ENCODE measurements around the gene TRMT112. TPM values are rescaled to one million over a fixed set of nuclear protein-coding genes. Genes with fewer than 3 reads are reported as not detected.

Gene TRMT112
- total RNA-seq = 177 and 342 TPM in 2 replicates

GRCh38 chr11:64317325-64317960 is at the start of gene TRMT112:
TSS of gene TRMT112 (minus strand) at chr11:64317559. CDS start at chr11:64317526, 33 bp downstream.

GRCh38 chr11:64358907-64359711 is 41.8 kb upstream of the TRMT112 start, which contains the start of gene RPS6KA4:
TSS of gene RPS6KA4 (plus strand) at chr11:64359162. CDS start at chr11:64359236, 74 bp downstream.

GRCh38 chr11:64339754-64340408 is 22.5 kb upstream of the TRMT112 start, which contains the start of gene CCDC88B:
TSS of gene CCDC88B (plus strand) at chr11:64340204. CDS start at chr11:64340267, 63 bp downstream.

GRCh38 chr11:64317961-64318765 is 804 bp upstream of the TRMT112 start, which contains the start of gene PRDX5:
TSS of gene PRDX5 (plus strand) at chr11:64318121. CDS start at chr11:64318216, 95 bp downstream.

GRCh38 chr11:64305075-64305690 is 12.2 kb downstream of the TRMT112 start, which contains the start of gene ESRRA:
TSS of gene ESRRA (plus strand) at chr11:64305524. CDS start at chr11:64307180, 1,656 bp downstream.

GRCh38 chr11:64299847-64300648 is 17.3 kb downstream of the TRMT112 start, which contains the start of gene CATSPERZ:
TSS of gene CATSPERZ (plus strand) at chr11:64300358. CDS start at chr11:64300411, 53 bp downstream.

GRCh38 chr11:64291262-64291751 is 26.1 kb downstream of the TRMT112 start, which contains the start of gene KCNK4:
TSS of gene KCNK4 (plus strand) at chr11:64291302. CDS start at chr11:64293019, 1,717 bp downstream.

GRCh38 chr11:64284962-64285884 is 32.1 kb downstream of the TRMT112 start, which contains the start of gene GPR137:
TSS of gene GPR137 (plus strand) at chr11:64285848. CDS start at chr11:64286525, 677 bp downstream.

GRCh38 chr11:64284048-64284961 is 33.1 kb downstream of the TRMT112 start, which contains the start of gene BAD:
TSS of gene BAD (minus strand) at chr11:64284665. CDS start at chr11:64284368, 297 bp downstream.

Other genes starting within 250 kb of the TRMT112 start
- gene MACROD1, start 151.4 kb downstream of the TRMT112 start, total RNA-seq = 22.4 and 23.3 TPM in 2 replicates
- 119 and 132 TPM in 2 replicates for gene STIP1, start 131.4 kb downstream of the TRMT112 start, total RNA-seq
- gene FERMT3, start 110.8 kb downstream of the TRMT112 start, total RNA-seq = 1.8 and 6.0 TPM in 2 replicates
- gene TRPT1, start 91.4 kb downstream of the TRMT112 start, total RNA-seq = 28.5 and 50.6 TPM in 2 replicates
- gene NUDT22, start 91.3 kb downstream of the TRMT112 start, total RNA-seq = 62.4 and 66.0 TPM in 2 replicates
- 8.0 and 18.2 TPM in 2 replicates for gene DNAJC4, start 87.0 kb downstream of the TRMT112 start, total RNA-seq
- gene VEGFB, start 83.0 kb downstream of the TRMT112 start, total RNA-seq = 38.7 and 41.5 TPM in 2 replicates
- gene FKBP2, start 76.5 kb downstream of the TRMT112 start, total RNA-seq = 45.7 and 91.8 TPM in 2 replicates
- gene PPP1R14B, start 70.6 kb downstream of the TRMT112 start, total RNA-seq = 164 and 283 TPM in 2 replicates
- gene PLCB3, start 66.0 kb downstream of the TRMT112 start, total RNA-seq = 46.4 and 54.9 TPM in 2 replicates
- gene BAD, start 32.9 kb downstream of the TRMT112 start, total RNA-seq = 80.6 and 85.5 TPM in 2 replicates
- 11.8 and 21.2 TPM in 2 replicates for gene GPR137, start 31.7 kb downstream of the TRMT112 start, total RNA-seq
- gene KCNK4, start 26.3 kb downstream of the TRMT112 start, total RNA-seq = 0.17 TPM in 1 of 2 replicates, not detected in the other
- 0.44 and 0.66 TPM in 2 replicates for gene CATSPERZ, start 17.2 kb downstream of the TRMT112 start, total RNA-seq
- gene ESRRA, start 12.0 kb downstream of the TRMT112 start, total RNA-seq = 34.6 and 44.3 TPM in 2 replicates
- 202 and 213 TPM in 2 replicates for gene PRDX5, start 562 bp upstream of the TRMT112 start, total RNA-seq
- 1.0 and 1.2 TPM in 2 replicates for gene CCDC88B, start 22.6 kb upstream of the TRMT112 start, total RNA-seq
- gene RPS6KA4, start 41.6 kb upstream of the TRMT112 start, total RNA-seq = 45.8 and 49.0 TPM in 2 replicates
- not detected in 2 replicates for gene SLC22A11, start 238.4 kb upstream of the TRMT112 start, total RNA-seq

Data from smooth muscle cell of trachea (primary cell).